Subcutaneous abdominal adipose tissue (tissue), 5 donors: ENCODE results near the gene RAB3GAP2.
"Not testable (repeated sequence)": the region's sequence is repeated elsewhere in the genome, so short reads cannot be mapped to it uniquely, and the experiment has no call there.

Experiments
- H3K27ac ChIP-seq: one replicate; pipeline ENCODE4 v1.7.0; 2013; ENCODE audit warnings: low read depth, mild to moderate bottlenecking, inconsistent platforms, low read length, moderate library complexity
- H3K27me3 ChIP-seq, 5 donors: one replicate each; pipeline ENCODE4 v1.7.0; 2013; ENCODE audit warnings: low read length in 5 of 5, inconsistent platforms in 1 of 5; ENCODE audit not compliant: control insufficient read depth in 5 of 5, insufficient read depth in 4 of 5
- H3K36me3 ChIP-seq, 5 donors: one replicate each; pipeline ENCODE4 v1.7.0; 2013; ENCODE audit warnings: low read length in 5 of 5; ENCODE audit not compliant: control insufficient read depth in 5 of 5, insufficient read depth in 5 of 5
- H3K4me1 ChIP-seq, 5 donors: one replicate each; pipeline ENCODE4 v1.7.0; 2013; ENCODE audit warnings: low read length in 5 of 5, mild to moderate bottlenecking in 3 of 5, moderate library complexity in 1 of 5; ENCODE audit not compliant: control insufficient read depth in 5 of 5, insufficient read depth in 5 of 5
- H3K4me3 ChIP-seq, 5 donors: one replicate each; pipeline ENCODE4 v1.7.0; 2013; ENCODE audit warnings: low read length in 5 of 5, low read depth in 1 of 5
- H3K9ac ChIP-seq, 5 donors: one replicate each; pipeline ENCODE4 v1.7.0; 2013; ENCODE audit warnings: low read length in 5 of 5, mild to moderate bottlenecking in 4 of 5, moderate library complexity in 3 of 5
- H3K9me3 ChIP-seq, 5 donors: one replicate each; pipeline ENCODE4 v1.7.0; 2013; ENCODE audit warnings: low read length in 5 of 5; ENCODE audit not compliant: control insufficient read depth in 5 of 5
- donor health status: healthy.
- donor health status: healthy.
- donor health status: healthy.
- donor health status: healthy.
- donor health status: healthy.

Gene RAB3GAP2

DNA sequence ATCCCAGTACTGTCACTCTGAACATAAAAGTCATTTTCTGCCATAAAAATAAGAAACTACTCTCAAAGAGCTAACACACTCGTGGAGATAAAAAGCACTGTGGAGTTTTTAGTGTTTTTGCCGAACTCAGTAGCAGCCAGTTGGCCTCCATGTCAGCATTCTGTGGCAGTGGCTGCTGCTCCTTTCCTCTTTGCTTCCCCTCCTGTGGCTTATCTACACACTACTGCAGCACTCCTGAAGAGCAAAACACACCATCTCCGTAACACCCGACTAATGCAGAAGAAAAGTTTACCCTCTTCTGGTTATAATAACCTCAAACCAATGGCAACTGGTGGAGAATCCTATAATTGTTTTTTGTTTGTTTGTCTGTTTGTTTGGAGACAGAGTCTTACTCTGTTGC is 44.9 kb downstream of the RAB3GAP2 start:
- no peaks in the 10 kb centered on the region for H3K9me3 ChIP-seq
- H3K9ac ChIP-seq = no peak overlapping the region
- no peaks in the 10 kb centered on the region for H3K27me3 ChIP-seq
- no peak overlapping the region for H3K4me3 ChIP-seq
- H3K4me1 ChIP-seq = peaks cover 0 to 17% (median 9%) of the 10 kb centered on the region in 5 donors
- H3K27ac ChIP-seq = no peak overlapping the region
- H3K36me3 ChIP-seq = peaks cover 0 to 19% (median 6%) of the 10 kb centered on the region in 5 donors

DNA sequence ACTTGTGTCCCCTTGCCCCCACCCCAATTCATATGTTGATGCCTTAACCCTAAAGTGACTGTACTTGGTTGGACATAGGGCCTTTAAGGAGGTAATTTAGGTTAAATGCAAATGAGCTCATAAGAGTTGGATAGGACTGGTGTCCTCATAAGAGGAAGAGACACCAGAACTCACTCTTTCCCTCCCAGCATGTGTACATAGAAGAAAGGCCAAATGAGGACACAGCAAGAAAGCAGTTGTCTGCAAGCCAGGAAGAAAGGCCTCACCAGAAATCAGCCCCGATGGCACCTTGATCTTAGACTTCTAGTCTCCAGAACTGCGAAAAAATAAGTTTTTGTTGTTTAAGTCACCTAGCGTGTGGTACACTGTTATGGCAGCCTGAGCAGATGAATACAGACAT is 45.5 kb downstream of the RAB3GAP2 start:
- no peak overlapping the region for H3K27ac ChIP-seq
- no peaks in the 10 kb centered on the region for H3K27me3 ChIP-seq
- H3K9ac ChIP-seq = no peak overlapping the region
- no peaks in the 10 kb centered on the region for H3K9me3 ChIP-seq
- H3K4me3 ChIP-seq = peak overlapping the region in 1 of 5 donors; percentile 10
- H3K4me1 ChIP-seq = peaks cover 0 to 17% (median 9%) of the 10 kb centered on the region in 5 donors
- peaks cover 0 to 13% (median 3%) of the 10 kb centered on the region in 5 donors for H3K36me3 ChIP-seq

DNA sequence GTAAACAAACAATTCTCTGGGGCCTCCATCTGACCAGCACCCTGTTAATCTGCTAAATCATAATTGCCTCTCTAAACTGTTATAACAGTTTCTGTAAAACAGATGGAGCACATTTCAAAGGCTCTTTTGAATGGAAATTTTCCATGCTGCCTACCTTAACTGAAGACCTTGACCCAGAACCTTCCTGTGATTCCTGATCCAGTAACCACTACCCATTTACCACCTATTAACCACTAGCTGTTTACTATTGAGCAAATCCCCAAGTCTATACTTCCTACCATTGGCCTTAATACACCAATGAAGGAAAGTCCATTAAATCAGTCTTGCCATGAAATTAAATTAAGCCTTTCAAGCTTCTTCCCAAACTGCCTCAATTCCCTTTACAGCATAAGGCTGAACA is 46.3 kb downstream of the RAB3GAP2 start:
- Histone ChIP-seq H3K4me1 (peaks cover 0 to 17% (median 9%) of the 10 kb centered on the region in 5 donors), H3K4me3 (no peak overlapping the region), H3K36me3 (peaks cover 0 to 11% (median under 1%) of the 10 kb centered on the region in 5 donors), H3K9me3 (no peaks in the 10 kb centered on the region), H3K27ac (no peak overlapping the region), H3K9ac (no peak overlapping the region), H3K27me3 (no peaks in the 10 kb centered on the region)

DNA sequence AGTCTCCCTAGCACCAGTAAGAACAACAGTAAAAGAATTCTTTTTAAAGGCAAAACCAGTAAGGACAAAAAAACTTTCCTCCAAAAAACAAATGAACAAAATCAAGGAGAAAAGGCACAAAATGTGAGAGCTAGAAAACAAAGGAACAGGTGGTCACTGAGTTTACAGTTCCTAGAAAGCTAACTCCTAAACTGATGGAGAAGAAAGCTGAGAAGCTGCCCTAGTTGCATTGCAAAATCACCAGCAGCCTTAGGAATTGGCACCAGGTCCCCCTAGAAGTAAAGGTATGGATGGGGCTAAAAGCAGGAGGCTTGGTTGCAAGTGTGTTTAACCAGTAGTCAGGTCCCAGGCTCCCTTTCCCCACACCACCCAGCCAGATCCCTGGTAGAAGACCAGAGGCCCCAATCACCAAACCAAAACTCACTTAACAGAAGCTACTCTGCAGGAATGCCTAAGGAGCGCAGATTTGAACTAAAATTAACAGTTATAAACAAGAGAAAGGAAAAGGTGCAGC is 47.6 kb downstream of the RAB3GAP2 start:
- Histone ChIP-seq H3K9me3 (no peaks in the 10 kb centered on the region), H3K4me3 (no peak overlapping the region)

DNA sequence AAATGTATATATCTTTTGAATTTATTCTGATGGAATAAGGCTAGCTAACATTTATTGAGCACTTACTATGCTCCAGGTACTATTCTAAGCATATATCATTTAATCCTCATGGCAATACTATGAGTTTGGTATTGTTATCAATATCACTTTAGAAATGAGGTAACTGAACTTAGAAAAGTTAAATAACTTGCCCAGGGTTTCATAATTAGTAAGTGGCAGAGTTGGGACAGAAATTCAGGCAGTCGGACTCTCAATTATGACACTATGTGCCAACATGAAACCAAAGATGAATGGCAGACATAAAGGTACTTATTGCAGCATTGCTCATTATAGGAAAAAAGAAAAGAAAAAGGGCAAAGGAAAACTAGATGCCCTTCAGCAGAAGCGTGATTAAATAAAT is 48.2 kb downstream of the RAB3GAP2 start:
- Histone ChIP-seq H3K4me1 (peaks cover 0 to 27% (median 16%) of the 10 kb centered on the region in 5 donors), H3K9ac (no peak overlapping the region), H3K4me3 (no peak overlapping the region), H3K36me3 (peaks cover 0 to 5% (median 3%) of the 10 kb centered on the region in 5 donors), H3K27me3 (no peaks in the 10 kb centered on the region), H3K9me3 (no peaks in the 10 kb centered on the region), H3K27ac (no peak overlapping the region)

More for the DNA sequence above, 47.6 kb downstream of the RAB3GAP2 start:
- Histone ChIP-seq H3K27me3 (no peaks in the 10 kb centered on the region), H3K27ac (no peak overlapping the region), H3K36me3 (peaks cover 0 to 5% (median 3%) of the 10 kb centered on the region in 5 donors), H3K9ac (no peak overlapping the region), H3K4me1 (peaks cover 0 to 20% (median 10%) of the 10 kb centered on the region in 5 donors)

DNA sequence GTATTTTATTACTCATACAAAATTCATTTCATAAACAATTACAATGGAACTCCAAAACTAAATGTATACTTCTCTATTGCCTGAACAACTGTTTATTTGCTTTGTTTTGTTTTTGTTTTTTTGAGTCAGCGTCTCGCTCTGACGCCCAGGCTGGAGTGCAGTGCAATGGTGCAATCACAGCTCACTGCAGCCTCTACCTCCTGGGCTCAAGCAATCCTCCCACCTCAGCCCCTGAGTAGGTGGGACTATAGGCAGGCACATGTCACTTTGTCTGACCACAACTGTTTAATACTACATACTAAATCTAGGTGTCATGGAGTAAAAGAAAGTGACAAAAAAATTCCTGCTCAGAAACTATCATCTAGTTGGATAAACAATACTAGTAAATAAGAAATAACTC is 49.3 kb downstream of the RAB3GAP2 start:
- Histone ChIP-seq H3K4me3 (no peak overlapping the region), H3K9me3 (no peaks in the 10 kb centered on the region), H3K27ac (no peak overlapping the region), H3K27me3 (no peaks in the 10 kb centered on the region), H3K9ac (no peak overlapping the region), H3K4me1 (peaks cover 0 to 31% (median 20%) of the 10 kb centered on the region in 5 donors), H3K36me3 (peaks cover 0 to 4% (median 0%) of the 10 kb centered on the region in 5 donors)

DNA sequence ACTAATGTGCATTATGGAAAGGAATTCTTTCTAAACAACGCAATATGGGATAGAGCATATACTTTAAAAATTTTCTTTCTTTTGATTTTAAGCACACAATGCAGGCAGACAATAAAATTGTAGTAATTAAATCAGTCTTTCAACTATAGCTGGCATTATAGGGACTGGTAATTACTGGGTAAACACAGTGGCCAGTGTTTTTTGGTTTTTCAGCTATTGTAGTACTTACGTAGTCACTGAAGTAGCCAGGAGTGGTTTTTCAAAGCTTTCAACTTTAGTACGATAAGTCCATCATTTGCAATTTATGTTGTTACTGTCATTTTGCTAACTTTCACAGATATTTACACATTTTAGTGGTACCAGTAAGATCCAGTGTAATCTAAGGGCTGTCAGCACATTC is 50.6 kb downstream of the RAB3GAP2 start:
- Histone ChIP-seq H3K9ac (no peak overlapping the region), H3K36me3 (peaks cover 0 to 4% (median 0%) of the 10 kb centered on the region in 5 donors), H3K27me3 (no peaks in the 10 kb centered on the region), H3K9me3 (no peaks in the 10 kb centered on the region), H3K4me3 (no peak overlapping the region), H3K27ac (no peak overlapping the region), H3K4me1 (peaks cover 0 to 27% (median 17%) of the 10 kb centered on the region in 5 donors)

DNA sequence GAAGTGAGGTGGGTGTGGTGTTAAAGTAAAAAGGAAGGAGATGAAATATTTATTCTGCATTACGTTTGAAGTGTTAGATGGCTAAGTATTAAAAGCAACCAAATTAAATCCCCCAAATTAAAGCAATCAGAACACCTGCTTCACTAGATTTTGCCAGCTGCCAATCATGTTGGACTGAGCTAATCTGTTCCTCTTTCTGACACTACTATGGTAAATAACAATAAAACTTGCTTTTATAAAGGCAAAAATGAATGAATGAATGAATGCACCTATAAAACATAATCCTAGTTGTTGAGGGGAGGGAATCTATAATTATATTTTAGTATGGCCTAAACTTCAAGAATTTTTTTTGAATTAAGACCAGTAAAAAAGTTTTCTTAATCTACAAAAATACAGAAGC is 51.0 kb downstream of the RAB3GAP2 start:
- Histone ChIP-seq H3K4me3 (no peak overlapping the region), H3K27me3 (no peaks in the 10 kb centered on the region)

DNA sequence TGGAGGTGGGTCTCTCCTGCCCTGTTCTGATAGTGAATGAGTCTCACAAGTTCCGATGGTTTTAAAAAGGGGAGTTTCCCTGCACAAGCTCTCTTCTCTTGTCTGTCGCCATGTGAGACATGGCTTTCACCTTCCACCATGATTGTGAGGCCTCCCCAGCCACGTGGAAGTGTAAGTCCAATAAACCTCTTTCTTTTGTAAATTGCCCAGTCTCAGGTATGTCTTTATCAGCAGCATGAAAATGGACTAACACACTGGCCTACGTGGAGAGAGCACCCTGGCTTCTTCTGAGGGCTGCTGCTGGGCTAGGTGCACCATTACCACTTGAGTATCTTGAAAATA is 51.6 kb downstream of the RAB3GAP2 start:
- H3K9me3 ChIP-seq, H3K4me3 ChIP-seq, H3K27me3 ChIP-seq, H3K27ac ChIP-seq, H3K36me3 ChIP-seq, H3K9ac ChIP-seq: not testable (repeated sequence)
- peaks cover 0 to 28% (median 22%) of the 10 kb centered on the region in 5 donors for H3K4me1 ChIP-seq

More for the DNA sequence above, 51.0 kb downstream of the RAB3GAP2 start:
- H3K36me3 ChIP-seq = peaks cover 0 to 4% (median 0%) of the 10 kb centered on the region in 5 donors
- H3K9ac ChIP-seq = no peak overlapping the region
- H3K9me3 ChIP-seq = no peaks in the 10 kb centered on the region
- H3K27ac ChIP-seq = no peak overlapping the region
- peaks cover 0 to 27% (median 17%) of the 10 kb centered on the region in 5 donors for H3K4me1 ChIP-seq

DNA sequence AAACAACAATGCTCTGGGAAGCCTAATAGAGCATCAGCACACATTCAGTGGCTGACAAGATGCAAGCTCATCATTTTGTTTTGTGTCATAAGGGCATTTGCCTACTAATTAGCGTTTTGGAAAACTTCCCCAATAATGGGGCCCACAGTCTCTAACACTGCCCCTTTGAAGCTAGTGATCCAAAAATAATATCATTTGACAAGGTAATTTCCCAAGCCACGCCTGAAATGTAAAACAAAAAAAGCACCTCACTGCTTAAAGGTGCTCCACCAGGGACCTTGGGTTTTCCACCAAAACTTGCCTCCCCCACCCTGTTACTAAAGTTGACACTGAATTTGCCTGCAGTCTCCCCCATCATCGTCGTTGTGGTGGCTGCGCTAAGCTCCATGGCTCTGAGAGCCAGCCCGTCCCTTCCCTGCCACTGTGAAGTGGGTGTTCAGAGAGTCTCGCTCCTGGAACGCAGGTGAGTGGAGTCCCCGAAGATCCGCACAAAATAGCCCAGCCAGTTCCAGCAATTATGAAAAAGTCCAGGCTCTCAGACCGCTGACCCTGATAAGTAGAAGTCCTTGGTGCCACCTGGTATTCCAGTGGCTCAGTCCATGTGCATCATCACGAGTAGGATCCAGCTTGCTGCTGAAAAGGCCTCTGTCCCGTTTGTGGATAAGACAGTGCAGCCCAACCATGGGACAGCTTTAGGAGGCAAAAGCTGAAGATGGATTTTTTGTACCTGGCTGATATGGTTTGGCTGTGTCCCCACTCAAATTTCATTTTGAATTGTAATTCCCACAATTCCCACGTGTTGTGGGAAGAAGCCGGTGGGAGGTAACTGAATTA is 52.2 kb downstream of the RAB3GAP2 start:
- H3K27ac ChIP-seq = no peak overlapping the region

More for the DNA sequence above, 52.2 kb downstream of the RAB3GAP2 start:
- Histone ChIP-seq H3K4me1 (peaks cover 0 to 28% (median 22%) of the 10 kb centered on the region in 5 donors), H3K9ac (peak overlapping the region in 2 of 5 donors; percentile 20 to 22), H3K36me3 (peaks cover 0 to 4% (median 0%) of the 10 kb centered on the region in 5 donors), H3K4me3 (no peak overlapping the region), H3K9me3 (no peaks in the 10 kb centered on the region), H3K27me3 (no peaks in the 10 kb centered on the region)
